Endothelial cell of umbilical vein (primary cell): ENCODE data around the gene SLC6A6. TPM values are rescaled to one million over a fixed set of nuclear protein-coding genes. Genes with fewer than 3 reads are reported as not detected.

Experiments used
- BruUV-seq: library from RNA; stranded (reverse); fragments of 400-500 nt; replicated peaks from 2 replicates; lab custom pipeline; 2021; lab: Mats Ljungman, UMichigan
- CTCF ChIA-PET: fragments of 300-600, 350-600 bp; sonication (Branson Sonifier 250); formaldehyde crosslinking; loops from one replicate; lab custom pipeline; 2021; ENCODE audit warnings: antibody characterized with exemption, inconsistent platforms; lab: Charles Lee
- POLR2A ChIA-PET: fragments of 300-600, 350-600 bp; sonication (Branson Sonifier 250); formaldehyde crosslinking; loops from one replicate; lab custom pipeline; 2021; ENCODE audit warnings: antibody characterized with exemption, inconsistent platforms; lab: Charles Lee
- DNase-seq: peaks from one replicate; pipeline ENCODE4 v3.0.0-alpha.2; 2011; ENCODE audit warnings: low read depth, low spot score
- FAIRE-seq: peaks from 2 replicates; lab custom pipeline; 2011; peaks lifted over from hg19 to GRCh38; lab: Jason Lieb, UNC
- H2AFZ ChIP-seq: 2 replicates; pipeline ENCODE4 v1.6.0; 2012; ENCODE audit warnings: low read depth, low read length, control low read depth, inconsistent platforms
- H3K27ac ChIP-seq: 2 replicates; pipeline ENCODE4 v1.5.1; 2011; ENCODE audit warnings: low read depth, mild to moderate bottlenecking, control low read depth, low read length, moderate library complexity; ENCODE audit not compliant: insufficient read depth
- H3K27me3 ChIP-seq, 2 experiments: 2 replicates each; pipeline versions ENCODE4 v1.6.0 to v1.6.1; 2011; ENCODE audit warnings: low read length in 2 of 2, mixed read lengths in 1 of 2; ENCODE audit not compliant: control insufficient read depth in 2 of 2, insufficient read depth in 2 of 2
- H3K36me3 ChIP-seq, 2 experiments: 2 replicates in 1 of 2; 3 replicates in 1 of 2; pipeline ENCODE4 v1.5.1; 2011; ENCODE audit warnings: low read length in 2 of 2, mild to moderate bottlenecking in 1 of 2, moderate library complexity in 1 of 2; ENCODE audit not compliant: control insufficient read depth in 2 of 2, insufficient read depth in 2 of 2; ENCODE audit errors: extremely low read depth in 1 of 2
- H3K4me1 ChIP-seq: 3 replicates; pipeline ENCODE4 v1.5.1; 2011; ENCODE audit warnings: mild to moderate bottlenecking, low read length; ENCODE audit not compliant: control insufficient read depth, insufficient read depth; ENCODE audit errors: extremely low read depth
- H3K4me2 ChIP-seq: 2 replicates; pipeline ENCODE4 v1.6.1; 2011; ENCODE audit warnings: low read length, control low read depth, mixed read lengths; ENCODE audit not compliant: insufficient read depth
- H3K4me3 ChIP-seq, 3 experiments: fragments of 200-600 bp in 1 of 3; sonication (generic), shearing (Covaris generic) in 1 of 3; replicated peaks in 1 of 3; 2 replicates each; pipeline ENCODE4 v1.5.1; 2011 to 2016; ENCODE audit warnings: control low read depth in 3 of 3, low read length in 3 of 3, mild to moderate bottlenecking in 2 of 3, inconsistent platforms in 1 of 3, low read depth in 1 of 3, moderate library complexity in 1 of 3; ENCODE audit not compliant: insufficient read depth in 1 of 3
- H3K79me2 ChIP-seq: 2 replicates; pipeline ENCODE4 v1.6.0; 2012; ENCODE audit warnings: low read length, inconsistent platforms; ENCODE audit not compliant: control insufficient read depth, insufficient read depth
- H3K9ac ChIP-seq: replicated peaks from 2 replicates; pipeline ENCODE3; 2011; ENCODE audit warnings: low read length, control low read depth; ENCODE audit not compliant: insufficient read depth; ENCODE audit errors: extremely low read depth
- H3K9me1 ChIP-seq: replicated peaks from 3 replicates; pipeline ENCODE4 v1.6.0; 2011; ENCODE audit warnings: mild to moderate bottlenecking, low read length; ENCODE audit not compliant: control insufficient read depth, insufficient read depth; ENCODE audit errors: extremely low read depth
- H3K9me3 ChIP-seq: replicated peaks from 2 replicates; pipeline ENCODE4 v1.5.1; 2012; ENCODE audit warnings: low read length, inconsistent platforms; ENCODE audit not compliant: control insufficient read depth, insufficient read depth
- H4K20me1 ChIP-seq: replicated peaks from 2 replicates; pipeline ENCODE3; 2011; ENCODE audit warnings: mild to moderate bottlenecking, low read length; ENCODE audit not compliant: control insufficient read depth, insufficient read depth; ENCODE audit errors: extremely low read depth
- CTCF ChIP-seq, 2 donors: IDR thresholded peaks; 1 replicate in 1 of 2; 2 replicates in 1 of 2; pipeline ENCODE4 v1.5.1; 2011; ENCODE audit warnings: low read length in 2 of 2, mild to moderate bottlenecking in 2 of 2, moderate library complexity in 2 of 2, control low read depth in 1 of 2, inconsistent platforms in 1 of 2, low read depth in 1 of 2; ENCODE audit not compliant: insufficient read depth in 1 of 2; ENCODE audit errors: extremely low read depth in 1 of 2
- EZH2 ChIP-seq: IDR thresholded peaks from 2 replicates; pipeline ENCODE4 v1.6.1; 2012; ENCODE audit warnings: borderline replicate concordance, low read depth, mild to moderate bottlenecking, moderate library complexity, low read length, inconsistent platforms; ENCODE audit not compliant: severe bottlenecking
- FOS ChIP-seq: IDR thresholded peaks from 2 replicates; pipeline ENCODE4 v1.6.1; 2011; ENCODE audit warnings: mild to moderate bottlenecking, low read length, moderate library complexity, borderline replicate concordance; ENCODE audit not compliant: insufficient read depth
- GATA2 ChIP-seq: IDR thresholded peaks from 2 replicates; pipeline ENCODE4 v1.7.0; 2011; ENCODE audit warnings: low read depth, mild to moderate bottlenecking, moderate library complexity, mixed read lengths, low read length; ENCODE audit not compliant: insufficient read length, insufficient read depth
- JUN ChIP-seq: IDR thresholded peaks from 2 replicates; pipeline ENCODE4 v1.6.1; 2011; ENCODE audit warnings: borderline replicate concordance, low read depth; ENCODE audit not compliant: insufficient read length, insufficient read depth
- MAX ChIP-seq: IDR thresholded peaks from 2 replicates; pipeline ENCODE4 v1.6.1; 2011; ENCODE audit not compliant: insufficient read depth, insufficient read length
- MYC ChIP-seq: IDR thresholded peaks from one replicate; pipeline ENCODE4 v1.6.1; 2011; ENCODE audit warnings: mild to moderate bottlenecking, low read depth, low read length
- POLR2A ChIP-seq: IDR thresholded peaks from 2 replicates; pipeline ENCODE4 v1.6.1; 2012; ENCODE audit warnings: low read depth, mild to moderate bottlenecking, control low read depth, low read length
- POLR2AphosphoS5 ChIP-seq: IDR thresholded peaks from 2 replicates; pipeline ENCODE4 v1.6.1; 2012; ENCODE audit warnings: low read depth, mild to moderate bottlenecking, control low read depth, low read length, moderate library complexity; ENCODE audit not compliant: insufficient read depth
- dilution Hi-C: fragments of 300-500 bp; cut with MboI; formaldehyde crosslinking; loops from one replicate; pipeline ENCODE4 v1.15.0; 2019; ENCODE audit warnings: low sequenced_read_pairs; ENCODE audit not compliant: extremely low pct_ligation_motif_present
- intact Hi-C: fragments of 100-400 bp; cut with micrococcal nuclease; formaldehyde crosslinking; loops from one replicate; pipeline ENCODE4 v1.10.0; 2022
- polyA plus RNA-seq, 4 experiments: library from polyadenylated mRNA; depleted of rRNA in 3 of 4; stranded (reverse) in 3 of 4; unstranded in 1 of 4; fragments of >200 nt; gene quantifications; 2 replicates each; pipeline versions ENCODE4 v1.2.1 to v1.2.3, GENCODE V29; 2011 to 2012; ENCODE audit warnings: missing spikeins in 1 of 4
- total RNA-seq: library from RNA; stranded (reverse); gene quantifications from 2 replicates; pipeline ENCODE4 v1.2.3, GENCODE V29; 2021

Gene SLC6A6
- total and polyA plus RNA-seq, 2 donors (not counting 3 experiments of a cell fraction or from before 2014, with no cell fraction given) = 25.7 to 38.0 TPM

GRCh38 chr3:14502472-14502871 is 100.1 kb downstream of the SLC6A6 start:
- Histone ChIP-seq H3K36me3 (no peaks in the 10 kb centered on the region), H3K27me3 (peaks cover 0 to 3% of the 10 kb centered on the region in 2 experiments), H3K4me1 (no peaks in the 10 kb centered on the region), H3K9me3 (no peaks in the 10 kb centered on the region), H3K4me2 (no peak overlapping the region), H4K20me1 (no peaks in the 10 kb centered on the region), H2AFZ (no peak overlapping the region), H3K27ac (no peak overlapping the region), H3K4me3 (no peak overlapping the region), H3K9me1 (no peaks in the 10 kb centered on the region), H3K9ac (no peak overlapping the region), H3K79me2 (no peaks in the 10 kb centered on the region)
- intact Hi-C loops = loop anchor here (10.0 kb wide), 1 partner anchor 282 kb away; no protein-coding TSS in a partner anchor
- ChIA-PET CTCF (no interaction called here), POLR2A (no interaction called here)
- no peak for FAIRE-seq
- dilution Hi-C loops = no loop called here
- no peak for TF ChIP-seq POLR2A
- no peak for TF ChIP-seq GATA2
- no peak for TF ChIP-seq EZH2
- TF ChIP-seq FOS = no peak
- no peak for TF ChIP-seq MYC
- TF ChIP-seq MAX = no peak
- no peak for TF ChIP-seq JUN
- no peak for TF ChIP-seq CTCF (IDR thresholded peaks at IDR 0.05; ENCODE audit: extremely low read depth in 1 of 2, insufficient read depth in 1 of 2, low read depth in 1 of 2, low read length in 2 of 2)
- TF ChIP-seq POLR2AphosphoS5 = no peak
- no peak for DNase-seq
- no TSS peak for BruUV-seq
